ENCODE measurements around the gene GPR161.

DNA sequence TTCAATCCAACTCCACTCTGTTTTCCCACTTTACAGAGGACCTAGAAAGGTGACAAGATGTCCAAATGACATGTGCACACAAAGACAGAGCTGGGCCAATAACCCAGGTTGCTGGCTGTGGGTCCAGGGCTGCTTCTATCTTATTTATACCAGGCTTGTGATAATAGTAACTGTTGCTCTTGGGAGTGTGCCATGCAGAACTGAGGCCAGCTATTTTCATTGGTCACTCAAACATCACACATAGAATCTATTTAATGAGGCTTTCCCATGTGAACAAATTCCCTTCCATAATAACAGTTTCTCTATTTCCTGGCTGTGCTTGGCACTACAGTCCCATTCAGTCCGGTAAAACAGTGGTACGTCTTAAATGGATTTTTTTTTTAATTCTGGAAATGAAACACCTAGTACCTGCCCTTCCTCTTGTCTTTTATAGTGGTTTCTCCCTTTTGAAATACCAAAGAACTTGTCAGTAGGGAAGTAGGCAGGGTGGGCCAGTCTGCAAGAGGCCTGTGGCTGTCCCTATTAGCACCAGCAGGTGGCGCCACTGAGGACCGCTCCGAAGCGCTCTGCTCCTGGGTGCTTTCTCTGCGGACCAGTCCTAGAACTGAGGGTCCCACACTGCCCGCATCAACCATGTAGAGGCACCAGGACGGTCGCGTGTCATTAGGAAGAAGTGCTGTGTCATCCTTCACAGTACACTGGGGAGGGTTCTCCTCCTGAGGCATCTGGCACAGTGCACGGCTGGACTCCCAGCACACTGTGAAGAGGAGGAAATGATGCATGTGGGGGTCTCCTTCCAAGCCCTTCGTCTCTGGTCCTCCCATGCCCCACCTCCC, 52.1 kb downstream of the GPR161 start:
- TF ChIP-seq, protein P1, sequence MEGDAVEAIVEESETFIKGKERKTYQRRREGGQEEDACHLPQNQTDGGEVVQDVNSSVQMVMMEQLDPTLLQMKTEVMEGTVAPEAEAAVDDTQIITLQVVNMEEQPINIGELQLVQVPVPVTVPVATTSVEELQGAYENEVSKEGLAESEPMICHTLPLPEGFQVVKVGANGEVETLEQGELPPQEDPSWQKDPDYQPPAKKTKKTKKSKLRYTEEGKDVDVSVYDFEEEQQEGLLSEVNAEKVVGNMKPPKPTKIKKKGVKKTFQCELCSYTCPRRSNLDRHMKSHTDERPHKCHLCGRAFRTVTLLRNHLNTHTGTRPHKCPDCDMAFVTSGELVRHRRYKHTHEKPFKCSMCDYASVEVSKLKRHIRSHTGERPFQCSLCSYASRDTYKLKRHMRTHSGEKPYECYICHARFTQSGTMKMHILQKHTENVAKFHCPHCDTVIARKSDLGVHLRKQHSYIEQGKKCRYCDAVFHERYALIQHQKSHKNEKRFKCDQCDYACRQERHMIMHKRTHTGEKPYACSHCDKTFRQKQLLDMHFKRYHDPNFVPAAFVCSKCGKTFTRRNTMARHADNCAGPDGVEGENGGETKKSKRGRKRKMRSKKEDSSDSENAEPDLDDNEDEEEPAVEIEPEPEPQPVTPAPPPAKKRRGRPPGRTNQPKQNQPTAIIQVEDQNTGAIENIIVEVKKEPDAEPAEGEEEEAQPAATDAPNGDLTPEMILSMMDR (IDR thresholded peaks at IDR 0.05): peak; percentile 40 to 86 (median 55)
- TF ChIP-seq POLR2A (IDR thresholded peaks at IDR 0.05): no peak
